Dermis microvascular lymphatic vessel endothelial cell (primary cell): Measurements from ENCODE around the gene DPEP2. TPM values are rescaled to one million over a fixed set of nuclear protein-coding genes. Genes with fewer than 3 reads are reported as not detected.
A peak's percentile ranks its signal among the peaks of the same experiment; 100 is the strongest.
"Not testable (repeated sequence)": the region's sequence is repeated elsewhere in the genome, so short reads cannot be mapped to it uniquely, and the experiment has no call there.

Experiments used
- DNase-seq, 2 donors: peaks; one replicate each; pipeline versions ENCODE4 v3.0.0 to v3.0.0-alpha.2; 2010; ENCODE audit warnings: low read depth in 2 of 2
- total RNA-seq: library from RNA; depleted of rRNA; stranded (reverse); fragments of >200 nt; gene quantifications from 2 replicates; pipeline ENCODE4 v1.2.1, GENCODE V29; 2014

Gene DPEP2, protein sequence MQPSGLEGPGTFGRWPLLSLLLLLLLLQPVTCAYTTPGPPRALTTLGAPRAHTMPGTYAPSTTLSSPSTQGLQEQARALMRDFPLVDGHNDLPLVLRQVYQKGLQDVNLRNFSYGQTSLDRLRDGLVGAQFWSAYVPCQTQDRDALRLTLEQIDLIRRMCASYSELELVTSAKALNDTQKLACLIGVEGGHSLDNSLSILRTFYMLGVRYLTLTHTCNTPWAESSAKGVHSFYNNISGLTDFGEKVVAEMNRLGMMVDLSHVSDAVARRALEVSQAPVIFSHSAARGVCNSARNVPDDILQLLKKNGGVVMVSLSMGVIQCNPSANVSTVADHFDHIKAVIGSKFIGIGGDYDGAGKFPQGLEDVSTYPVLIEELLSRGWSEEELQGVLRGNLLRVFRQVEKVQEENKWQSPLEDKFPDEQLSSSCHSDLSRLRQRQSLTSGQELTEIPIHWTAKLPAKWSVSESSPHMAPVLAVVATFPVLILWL
- 4.1 and 25.5 TPM in 2 replicates for total RNA-seq

DNA sequence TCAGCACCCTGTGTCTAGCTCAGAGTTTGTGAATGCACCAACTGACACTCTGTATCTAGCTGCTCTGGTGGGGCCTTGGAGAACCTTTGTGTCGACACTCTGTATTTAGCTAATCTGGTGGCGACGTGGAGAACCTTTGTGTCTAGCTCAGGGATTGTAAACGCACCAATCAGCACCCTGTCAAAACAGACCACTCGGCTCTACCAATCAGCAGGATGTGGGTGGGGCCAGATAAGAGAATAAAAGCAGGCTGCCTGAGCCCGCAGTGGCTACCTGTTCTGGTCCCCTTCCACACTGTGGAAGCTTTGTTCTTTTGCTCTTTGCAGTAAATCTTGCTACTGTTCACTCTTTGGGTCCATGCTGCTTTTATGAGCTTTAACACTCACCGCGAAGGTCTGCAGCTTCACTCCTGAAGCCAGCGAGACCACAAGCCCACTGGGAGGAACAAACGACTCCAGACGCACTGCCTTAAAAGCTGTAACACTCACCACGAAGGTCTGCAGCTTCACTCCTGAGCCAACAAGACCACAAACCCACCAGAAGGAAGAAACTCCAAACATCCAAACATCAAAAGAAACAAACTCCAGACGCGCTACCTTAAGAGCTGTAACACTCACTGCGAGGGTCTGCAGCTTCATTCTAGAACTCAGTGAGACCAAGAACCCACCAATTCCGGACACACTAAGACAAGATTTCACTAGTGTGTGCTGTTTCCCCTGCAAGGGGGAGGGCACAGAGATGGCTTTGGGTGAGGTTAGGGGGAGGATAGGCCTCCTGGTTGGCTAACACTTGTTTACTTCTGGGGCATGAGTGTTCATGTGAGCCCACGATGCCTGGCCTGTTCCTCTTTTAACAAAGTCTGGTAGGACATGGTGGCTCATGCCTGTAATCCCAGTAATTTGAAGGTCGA lies at the start of gene DPEP2:
TSS of gene DPEP2 (minus strand) at position 706 of the 910 bp plus-strand sequence. CDS start 6,272 bp downstream, outside the sequence.
- DNase-seq: not testable (repeated sequence)

DNA sequence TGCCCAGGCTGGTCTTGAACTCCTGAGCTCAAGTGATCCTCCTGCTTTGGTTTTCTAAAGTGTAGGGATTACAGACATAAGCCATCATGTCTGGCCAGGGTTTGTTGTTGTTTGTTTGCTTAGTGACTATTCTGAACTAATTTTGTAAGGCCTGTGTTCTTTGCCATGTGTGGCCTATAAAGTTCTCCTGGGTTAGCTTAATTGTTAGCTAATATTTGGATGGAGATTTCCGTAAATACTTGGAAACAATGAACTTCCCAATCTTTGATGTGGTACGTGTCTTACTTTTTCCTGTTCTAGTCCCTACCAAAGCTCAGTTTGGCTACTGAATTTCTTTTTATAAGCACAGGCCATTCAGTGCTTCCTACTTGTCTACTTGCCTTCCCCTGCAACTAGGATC lies 48.7 kb upstream of the DPEP2 start:
- DNase-seq: no peak

DNA sequence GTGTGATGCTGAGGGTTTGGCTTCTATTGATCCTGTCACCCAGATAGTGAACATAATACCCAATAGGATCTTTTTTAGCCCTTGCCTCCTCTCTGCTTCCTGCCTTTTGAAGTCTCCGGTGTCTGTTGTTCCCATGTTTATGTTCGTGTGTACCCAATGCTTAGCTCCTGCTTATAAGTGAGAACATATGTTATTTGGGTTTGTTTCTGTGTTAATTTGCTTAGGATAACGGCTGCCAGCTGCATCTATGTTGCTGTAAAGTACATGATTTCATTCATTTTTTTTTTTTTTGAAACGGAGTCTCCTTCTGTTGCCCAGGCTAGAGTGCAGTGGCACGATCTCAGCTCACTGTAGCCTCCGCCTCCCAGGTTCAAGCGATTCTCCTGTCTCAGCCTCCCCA lies 46.8 kb upstream of the DPEP2 start:
- DNase-seq: no peak

DNA sequence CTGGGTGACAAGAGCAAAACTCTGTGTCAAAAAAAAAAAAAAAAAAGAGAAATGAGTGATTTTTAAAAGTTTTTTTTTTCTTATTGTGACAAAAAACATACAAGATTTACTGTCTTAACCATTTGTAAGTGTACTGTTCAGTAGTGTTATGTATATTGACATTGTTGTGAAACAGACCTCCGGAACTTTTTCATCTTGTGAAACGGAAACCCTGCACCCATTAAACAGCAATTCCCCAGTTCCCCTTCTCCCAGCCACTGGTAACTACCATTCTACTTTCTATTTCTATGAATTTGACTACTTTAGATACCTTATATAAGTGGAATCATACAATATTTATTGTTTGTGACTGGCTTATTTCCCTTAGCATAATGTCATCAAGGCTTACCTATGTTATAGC lies 42.5 kb upstream of the DPEP2 start:
- DNase-seq: no peak

DNA sequence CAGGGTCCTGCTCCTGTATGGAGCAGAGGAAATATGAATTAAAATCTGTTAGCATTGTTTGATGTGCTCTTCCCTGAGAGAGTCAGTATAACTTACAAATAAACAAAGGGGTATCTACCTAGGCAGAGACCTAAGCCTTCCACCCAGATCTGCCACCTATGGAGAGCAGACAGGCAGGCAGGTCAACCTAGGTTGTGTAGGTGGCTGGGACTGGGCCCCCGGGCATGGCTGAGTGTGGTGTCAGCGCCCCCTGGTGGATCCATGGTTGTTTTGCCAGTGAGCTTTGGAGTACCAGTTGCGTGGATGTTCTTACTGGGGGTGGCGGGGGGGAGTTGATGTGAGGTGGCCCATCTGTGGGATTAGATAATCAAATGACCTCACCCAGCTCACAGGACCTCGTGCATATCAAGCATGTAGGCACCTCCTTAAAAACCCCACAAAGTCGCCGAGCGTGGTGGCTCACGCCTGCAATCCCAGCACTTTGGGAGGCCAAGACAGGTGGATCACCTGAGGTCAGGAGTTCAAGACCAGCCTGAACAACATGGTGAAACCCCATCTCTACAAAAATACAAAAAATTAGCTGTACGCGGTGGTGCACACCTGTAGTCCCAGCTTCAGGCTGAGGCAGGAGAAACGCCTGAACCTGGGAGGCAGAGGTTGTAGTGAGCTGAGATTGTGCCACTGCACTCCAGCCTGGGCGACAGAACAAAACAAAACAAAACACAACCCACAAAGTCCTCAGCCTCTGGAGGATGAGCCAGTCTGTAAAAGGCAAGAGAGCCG lies 41.4 kb upstream of the DPEP2 start:
- peak; percentile 70 to 81 for DNase-seq

DNA sequence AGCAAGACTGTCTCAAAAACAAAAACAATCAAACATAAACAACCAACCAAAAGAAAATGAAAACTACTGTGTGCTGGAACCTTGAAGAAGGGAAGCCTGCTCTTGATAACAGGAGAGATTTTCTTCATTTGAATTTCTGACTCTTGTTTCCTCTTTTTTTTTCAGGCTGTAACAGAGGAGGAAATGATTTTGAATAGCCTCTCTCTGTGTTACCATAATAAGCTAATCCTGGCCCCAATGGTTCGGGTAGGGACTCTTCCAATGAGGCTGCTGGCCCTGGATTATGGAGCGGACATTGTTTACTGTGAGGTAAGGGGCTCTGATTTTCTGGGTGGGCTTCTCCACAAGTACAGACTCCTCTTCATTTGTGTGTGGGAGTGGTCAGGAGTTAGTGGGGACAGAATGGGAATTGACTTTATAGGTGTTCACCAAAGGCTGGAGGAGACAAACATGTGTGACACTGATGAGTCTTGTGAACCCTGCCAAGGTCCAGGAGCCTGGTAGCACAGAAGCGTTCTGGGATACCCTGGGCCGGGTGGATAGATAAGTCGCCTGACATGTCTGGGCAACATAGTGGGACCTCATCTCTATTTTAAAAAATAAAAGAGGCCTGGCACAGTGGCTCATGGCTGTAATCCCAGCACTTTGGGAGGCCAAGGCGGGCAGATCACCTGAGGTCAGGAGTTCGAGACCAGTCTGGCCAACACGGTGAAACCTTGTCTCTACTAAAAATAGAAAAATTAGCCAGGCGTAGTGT lies 38.7 kb upstream of the DPEP2 start:
- DNase-seq: no peak

DNA sequence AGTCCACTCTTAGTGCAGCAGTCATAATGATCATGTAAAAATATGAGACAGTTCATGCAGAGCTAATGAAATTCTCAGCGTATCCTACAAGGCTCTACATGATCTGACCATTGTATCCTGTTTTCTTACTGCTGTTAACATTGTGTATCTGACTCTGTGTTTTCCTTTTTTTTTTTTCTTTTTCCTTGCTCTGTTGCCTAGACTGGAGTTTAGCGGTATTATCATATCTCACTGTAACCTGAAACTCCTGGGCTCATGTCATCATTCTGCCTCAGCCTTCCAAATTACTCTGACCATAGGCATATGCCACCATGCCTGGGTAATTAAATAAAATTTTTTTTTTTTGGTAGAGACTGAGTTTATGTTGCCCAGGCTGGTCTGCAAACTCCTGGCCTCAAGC lies 35.9 kb upstream of the DPEP2 start:
- peak in 1 of 2 donors; percentile 27 for DNase-seq

DNA sequence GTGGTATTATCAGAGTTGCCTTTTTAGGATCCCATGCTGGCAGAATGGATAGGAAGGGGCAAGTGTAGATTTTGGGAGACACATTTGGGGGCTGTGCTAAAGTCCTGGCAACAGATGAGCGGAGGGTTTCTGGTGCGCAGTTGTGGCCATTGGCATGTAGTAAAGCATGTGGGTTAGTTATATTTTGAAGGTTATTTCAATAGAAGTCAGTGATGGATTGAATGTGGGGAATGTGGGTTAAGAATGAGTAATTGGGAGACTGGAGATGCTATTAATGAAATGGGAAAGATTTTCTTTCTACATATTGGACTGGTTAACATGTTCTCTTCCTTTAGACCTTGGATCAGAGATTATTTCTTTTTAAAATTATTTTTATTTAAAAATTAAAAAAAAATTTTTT lies 33.8 kb upstream of the DPEP2 start:
- no peak for DNase-seq

DNA sequence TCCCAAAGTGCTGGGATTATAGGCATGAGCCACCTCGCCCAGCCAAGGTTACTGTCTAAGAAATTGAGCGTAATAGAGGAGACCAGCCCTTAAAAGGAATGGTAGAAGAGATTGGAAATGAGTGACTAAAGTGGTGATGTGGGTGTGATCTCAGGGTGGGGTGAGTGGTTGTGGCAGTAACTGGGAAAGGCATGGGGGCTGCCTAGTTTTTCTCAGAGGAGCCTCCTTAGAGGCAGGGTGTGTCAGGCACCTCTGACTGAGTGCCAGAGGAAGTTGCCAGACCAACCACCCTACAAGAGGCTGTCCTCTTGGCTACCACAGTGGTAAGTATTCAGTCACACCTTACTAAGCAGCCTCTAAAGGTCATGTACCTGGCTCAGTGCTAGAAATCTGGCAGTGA lies 32.7 kb upstream of the DPEP2 start:
- DNase-seq: no peak

DNA sequence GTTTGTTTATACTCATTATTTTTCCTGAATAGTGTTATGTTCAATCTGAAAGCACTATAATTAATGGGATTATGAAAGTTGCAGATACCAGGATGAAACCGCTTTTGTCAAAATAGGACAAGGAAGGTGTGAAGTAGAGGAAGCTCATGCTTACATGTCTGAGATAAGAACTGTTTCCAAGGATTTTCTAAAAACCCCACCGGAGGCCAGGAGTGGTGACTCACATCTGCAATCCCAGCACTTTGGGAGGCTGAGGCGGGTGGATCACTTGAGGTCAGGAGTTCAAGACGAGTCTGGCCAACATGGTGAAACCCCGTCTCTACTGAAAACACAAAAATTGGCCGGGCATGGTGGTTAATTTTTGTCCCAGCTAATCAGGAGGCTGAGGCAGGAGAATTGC lies 30.8 kb upstream of the DPEP2 start:
- peak in 1 of 2 donors; percentile 49 for DNase-seq

DNA sequence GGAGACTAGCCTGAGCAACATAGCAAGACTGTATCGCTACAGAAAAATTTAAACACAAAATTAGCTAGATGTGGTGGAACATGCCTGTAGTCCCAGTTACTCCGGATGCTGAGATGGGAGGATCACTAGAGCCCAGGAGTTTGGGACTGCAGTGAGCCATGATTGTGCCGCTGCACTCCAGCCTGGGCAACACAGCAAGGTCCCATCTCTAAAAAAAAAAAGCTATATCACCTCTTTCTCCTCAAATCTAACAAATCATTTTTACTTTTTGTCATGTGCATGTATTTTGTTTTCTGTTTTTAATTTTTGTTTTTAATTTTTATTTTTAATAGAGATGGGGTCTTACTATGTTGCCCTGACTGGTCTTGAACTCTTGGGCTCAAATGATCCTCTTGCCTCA lies 29.7 kb upstream of the DPEP2 start:
- DNase-seq: no peak

DNA sequence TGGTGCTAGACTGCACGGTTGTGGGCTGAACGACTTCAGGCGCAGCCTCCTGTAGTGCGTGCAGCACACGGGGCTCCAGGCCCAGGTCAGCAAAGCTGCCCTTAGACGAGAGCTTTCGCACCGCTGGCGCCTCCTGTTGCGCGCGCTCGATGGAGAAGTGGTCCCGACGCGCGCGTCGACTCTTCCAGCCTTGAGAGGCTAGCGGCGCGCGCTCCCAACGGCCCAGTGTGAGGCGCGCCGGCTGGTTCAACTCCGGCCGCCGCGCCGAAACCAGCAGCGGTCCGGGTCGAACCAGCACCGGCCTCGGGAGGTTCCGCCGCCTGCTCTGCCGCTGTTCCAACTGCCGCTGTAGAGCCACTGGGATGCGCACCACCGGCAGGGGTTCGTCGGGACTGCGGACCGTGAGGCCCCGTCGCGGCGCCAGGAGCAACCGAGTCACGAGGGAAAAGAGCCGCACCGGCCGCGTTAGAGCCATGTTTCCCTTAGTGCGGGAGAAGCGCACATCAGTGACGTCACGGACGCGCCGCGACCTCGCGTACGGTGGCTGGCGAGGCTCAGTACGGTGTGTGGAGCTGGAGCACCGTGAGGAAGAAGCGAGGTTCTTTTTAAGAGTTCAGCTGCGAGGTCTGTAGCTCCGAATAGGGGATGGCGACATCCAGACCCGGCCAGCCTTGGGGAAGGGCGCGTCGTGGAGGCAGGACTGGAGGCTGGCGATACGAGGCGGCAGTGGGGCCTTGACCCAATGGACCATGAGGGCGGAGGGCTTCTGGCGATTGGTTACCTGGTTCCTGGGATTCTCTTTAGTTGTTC lies 23.6 kb upstream of the DPEP2 start, which contains the start of the genes DDX28 and DUS2:
TSS of gene DDX28 (minus strand) at position 505 of the 810 bp plus-strand sequence. CDS start at position 475, 30 bp downstream.
TSS of gene DUS2 (plus strand) at position 557 of the 810 bp plus-strand sequence. CDS start 14,740 bp downstream, outside the sequence.
- peak; percentile 88 to 95 for DNase-seq

DNA sequence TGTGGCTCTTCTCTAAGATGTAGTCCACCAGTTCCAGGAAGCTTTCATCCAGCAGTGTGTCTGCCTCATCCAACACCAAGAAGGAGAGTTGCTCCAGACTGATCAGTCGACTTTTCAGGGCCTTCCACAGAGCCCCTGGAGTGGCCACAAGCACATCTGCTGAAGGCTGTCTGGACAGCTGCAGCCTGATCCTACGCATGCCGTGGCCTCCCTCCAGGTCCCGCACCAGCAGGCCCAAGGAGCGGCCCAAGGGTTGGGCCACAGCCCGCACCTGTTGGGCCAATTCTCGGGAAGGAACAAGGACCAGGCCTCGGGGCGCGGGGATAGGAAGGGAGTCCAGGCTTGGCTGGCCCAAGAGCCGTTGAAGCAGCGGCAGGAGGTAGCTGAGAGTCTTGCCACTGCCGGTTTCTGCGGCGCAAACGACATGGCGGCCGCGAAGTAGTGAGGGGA lies 23.0 kb upstream of the DPEP2 start:
- DNase-seq: no peak

DNA sequence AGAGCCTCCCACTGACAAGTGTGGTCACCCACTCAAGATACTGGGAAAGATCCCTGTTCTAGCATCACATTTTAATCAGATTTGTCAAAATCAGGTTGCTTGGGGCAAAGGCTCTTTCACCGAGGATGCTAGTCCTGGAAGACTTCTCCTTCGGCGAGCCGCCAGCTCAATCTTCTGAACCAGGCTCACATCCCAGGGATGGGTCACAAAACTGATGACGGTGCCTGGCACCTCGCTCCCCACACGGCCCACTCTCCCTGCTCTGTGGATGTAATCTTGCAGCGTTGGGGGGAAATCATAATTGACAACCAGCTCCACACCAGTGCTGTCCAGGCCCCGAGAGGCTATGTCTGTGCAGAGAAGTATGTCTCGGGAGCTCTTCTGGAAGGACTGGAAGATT lies 22.2 kb upstream of the DPEP2 start:
- DNase-seq: no peak

DNA sequence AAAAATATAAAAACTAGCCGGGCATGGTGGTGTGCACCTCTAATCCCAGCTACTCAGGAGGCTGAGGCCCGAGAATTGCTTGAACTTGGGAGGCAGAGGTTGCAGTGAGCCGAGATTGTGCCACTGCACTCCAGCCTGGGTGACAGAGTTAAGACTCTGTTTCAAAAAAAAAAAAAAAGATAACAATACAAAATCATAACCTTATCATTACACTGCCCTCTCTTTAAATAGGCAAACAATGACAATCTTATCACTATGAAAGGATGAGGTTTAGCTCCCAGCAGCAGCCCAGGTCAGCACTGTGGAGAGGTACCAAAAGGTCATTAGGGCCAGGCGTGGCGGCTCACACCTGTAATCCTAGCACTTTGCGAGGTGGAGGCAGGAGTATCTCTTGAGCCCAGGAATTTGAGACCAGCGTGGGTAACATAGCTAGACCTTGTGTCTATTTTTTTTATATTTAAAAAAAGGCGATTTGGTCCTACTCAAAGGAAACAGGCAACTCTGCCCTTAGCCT lies 19.9 kb upstream of the DPEP2 start:
- DNase-seq: no peak

DNA sequence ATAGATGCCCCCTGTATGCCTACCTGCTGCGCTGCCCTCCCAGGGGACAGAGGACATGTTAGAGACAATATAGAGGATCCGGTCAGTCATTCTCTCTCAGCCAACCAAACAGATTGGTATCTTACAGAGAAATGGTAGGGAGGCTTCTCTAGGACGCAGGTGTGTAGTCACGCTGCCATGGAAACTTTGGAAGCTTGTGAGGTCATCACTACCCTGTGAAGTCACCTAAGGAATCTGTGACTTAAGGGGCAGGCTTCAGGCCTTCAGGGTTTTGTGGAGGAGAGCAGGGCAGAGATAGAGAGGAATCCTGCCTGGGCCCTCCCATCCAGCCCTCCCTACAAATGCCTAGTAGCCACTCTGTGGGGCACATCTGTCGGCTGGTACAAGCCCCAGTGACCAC lies 16.4 kb upstream of the DPEP2 start, which contains the start of gene DPEP2NB:
TSS of gene DPEP2NB (minus strand) at position 231 of the 400 bp plus-strand sequence. CDS start at position 90, 141 bp downstream.
- DNase-seq: no peak

DNA sequence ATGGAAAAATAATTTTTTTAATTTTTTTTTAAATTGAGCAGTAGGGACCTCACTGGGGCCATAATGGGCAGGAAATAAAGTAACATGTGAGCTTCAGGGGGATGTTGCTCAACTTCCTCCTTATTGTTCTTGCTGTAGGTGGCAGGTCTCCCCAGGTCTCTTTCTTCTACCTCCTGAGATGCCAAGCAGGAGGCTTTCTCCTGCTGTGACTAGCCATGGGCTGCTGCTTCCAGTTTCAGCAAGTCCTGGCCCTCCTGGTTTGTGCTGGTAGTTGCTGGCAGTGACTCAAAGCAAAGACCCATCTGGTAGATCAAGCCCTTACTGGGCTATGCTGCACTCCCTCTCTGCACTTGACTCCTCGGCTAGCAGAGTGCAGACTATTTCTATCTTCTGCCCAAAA lies 14.2 kb upstream of the DPEP2 start:
- peak; percentile 65 to 80 for DNase-seq

DNA sequence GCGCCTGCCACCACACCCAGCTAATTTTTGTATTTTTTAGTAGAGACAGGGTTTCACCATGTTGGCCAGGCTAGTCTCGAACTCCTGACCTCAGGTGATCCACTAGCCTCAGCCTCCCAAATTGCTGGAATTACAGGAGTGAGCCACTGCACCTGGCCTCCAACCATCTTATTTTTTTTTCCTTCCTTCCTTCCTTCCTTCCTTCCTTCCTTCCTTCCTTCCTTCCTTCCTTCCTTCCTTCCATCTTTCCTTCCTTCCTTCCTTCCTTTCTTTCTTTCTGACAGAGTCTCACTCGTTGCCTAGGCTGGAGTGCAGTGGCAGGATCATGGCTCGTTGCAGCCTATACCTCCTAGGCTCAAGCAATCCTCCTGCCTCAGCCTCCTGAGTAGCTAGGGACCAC lies 10.6 kb upstream of the DPEP2 start:
- not testable (repeated sequence) for DNase-seq

DNA sequence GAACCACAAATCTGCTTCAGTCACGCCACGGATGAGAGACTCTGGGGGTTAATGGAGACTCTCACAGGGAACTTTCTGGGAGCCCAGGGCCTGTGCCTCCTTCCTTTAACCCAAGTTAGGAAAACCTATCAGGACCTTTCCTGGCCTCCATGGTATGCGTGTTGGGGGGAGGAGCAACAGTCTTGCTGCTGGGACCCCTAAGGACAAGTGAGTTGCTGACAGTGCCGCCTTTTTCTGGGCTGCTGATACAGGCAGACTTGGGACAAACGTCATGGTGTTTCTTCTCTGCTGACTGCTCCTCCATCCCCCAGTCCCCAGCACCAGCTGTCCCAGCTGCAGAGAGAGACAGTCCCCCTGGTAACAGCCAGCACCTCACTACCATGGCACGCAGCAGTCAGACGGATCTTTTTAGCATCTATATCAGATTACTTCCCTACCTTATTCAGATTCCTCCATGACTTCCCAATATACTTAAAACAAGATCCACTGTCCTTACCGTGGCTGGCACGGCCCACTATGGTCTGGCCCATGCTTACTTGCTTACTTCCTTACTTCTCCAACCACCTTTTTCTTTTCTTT lies 10.0 kb upstream of the DPEP2 start:
- DNase-seq: no peak
